ENCODE data around the gene PALLD. TPM values are rescaled to one million over a fixed set of nuclear protein-coding genes. Genes with fewer than 3 reads are reported as not detected.

Gene PALLD
- total and polyA plus RNA-seq, 2 of the 8 experiments (the other 6 are each of a cell fraction or from before 2014, with no cell fraction given) = 10.5 to 25.0 TPM

GRCh38 chr4:168822481-168822880, 325.6 kb downstream of the PALLD start:
- Histone ChIP-seq H3K79me2 (ENCODE audit: control insufficient read depth in 1 of 2, insufficient read depth in 2 of 2, low read length in 2 of 2) (no peaks in the 10 kb centered on the region), H3K9ac (replicated peaks in 1 of 4; ENCODE audit: extremely low read depth in 1 of 4, low read depth in 3 of 4, low read length in 3 of 4) (no peak overlapping the region), H3K23me2 (ENCODE audit: low read depth, low read length) (no peaks in the 10 kb centered on the region), H2BK15ac (ENCODE audit: low read length) (no peak overlapping the region), H4K91ac (replicated peaks; ENCODE audit: insufficient read length, low read length) (no peak overlapping the region), H3K4me1 (replicated peaks in 1 of 4; ENCODE audit: control insufficient read depth in 3 of 4, insufficient read depth in 4 of 4, low read length in 3 of 4) (peaks cover 0 to 3% (median 2%) of the 10 kb centered on the region in 4 experiments; a peak in 3 of 7 replicates), H4K20me1 (replicated peaks in 1 of 2; ENCODE audit: control insufficient read depth in 1 of 2, insufficient read depth in 2 of 2, low read length in 2 of 2) (no peaks in the 10 kb centered on the region), H3K27ac (ENCODE audit: low read depth, low read length) (no peak overlapping the region), H3K4ac (replicated peaks; ENCODE audit: insufficient read length, low read depth, low read length) (no peak overlapping the region), H2AFZ (ENCODE audit: low read length) (no peak overlapping the region), H3K4me3 (ENCODE audit: extremely low read depth in 1 of 4, insufficient read depth in 2 of 4, low read depth in 3 of 4, low read length in 4 of 4) (no peak overlapping the region), H3K36me3 (ENCODE audit: control insufficient read depth in 2 of 4, insufficient read depth in 4 of 4, low read length in 3 of 4) (no peaks in the 10 kb centered on the region), H3K23ac (ENCODE audit: insufficient read length) (no peak overlapping the region), H3K27me3 (replicated peaks in 1 of 4; ENCODE audit: control insufficient read depth in 3 of 4, extremely low read depth in 1 of 4, insufficient read depth in 3 of 4, low read length in 3 of 4) (no peaks in the 10 kb centered on the region; a peak in 1 of 7 replicates), H2BK120ac (replicated peaks; ENCODE audit: low read depth, low read length) (no peak overlapping the region), H2BK5ac (ENCODE audit: low read depth, low read length) (no peak overlapping the region), H4K8ac (ENCODE audit: extremely low read depth, insufficient read depth, low read length) (no peak overlapping the region), H4K5ac (ENCODE audit: insufficient read length, low read depth, low read length) (no peak overlapping the region), H3K4me2 (ENCODE audit: insufficient read depth in 1 of 2, low read depth in 2 of 2, low read length in 2 of 2) (no peak overlapping the region), H3K79me1 (ENCODE audit: low read depth, low read length) (no peaks in the 10 kb centered on the region), H2BK20ac (ENCODE audit: low read length) (no peak overlapping the region), H3K18ac (ENCODE audit: extremely low read depth, low read length) (no peak overlapping the region), H3K14ac (ENCODE audit: insufficient read length) (no peak overlapping the region), H2BK12ac (ENCODE audit: low read depth, low read length) (no peak overlapping the region), H2AK5ac (ENCODE audit: low read depth, low read length) (no peak overlapping the region), H3K9me3 (ENCODE audit: insufficient read depth in 2 of 2, low read depth in 1 of 2, low read length in 1 of 2) (no peaks in the 10 kb centered on the region), H3K56ac (replicated peaks; ENCODE audit: insufficient read length, low read depth, low read length) (no peak overlapping the region)
- DNase-seq (ENCODE audit: low read depth in 1 of 2, low spot score in 2 of 2) (no peak), FAIRE-seq (no peak)
- TF ChIP-seq HDAC2 (IDR thresholded peaks at IDR 0.05; ENCODE audit: borderline replicate concordance in 1 of 2, low read depth in 2 of 2, low read length in 2 of 2) = no peak
- no peak for TF ChIP-seq TCF12 (IDR thresholded peaks at IDR 0.05; ENCODE audit: low read depth, low read length)
- no peak for TF ChIP-seq GTF2F1 (IDR thresholded peaks at IDR 0.05; ENCODE audit: borderline replicate concordance, low read depth, low read length)
- TF ChIP-seq POLR2AphosphoS5 (IDR thresholded peaks at IDR 0.05; ENCODE audit: low read depth, low read length) = no peak
- TF ChIP-seq BRCA1 (IDR thresholded peaks at IDR 0.05; ENCODE audit: low read depth, low read length) = no peak
- no peak for TF ChIP-seq SP2 (IDR thresholded peaks at IDR 0.05; ENCODE audit: low read length)
- TF ChIP-seq RXRA (IDR thresholded peaks at IDR 0.05; ENCODE audit: insufficient read depth, low read depth, low read length) = no peak
- no peak for TF ChIP-seq USF2 (IDR thresholded peaks at IDR 0.05; ENCODE audit: low read length)
- no peak for TF ChIP-seq SP4 (IDR thresholded peaks at IDR 0.05; ENCODE audit: low read length)
- TF ChIP-seq NANOG (IDR thresholded peaks at IDR 0.05; ENCODE audit: insufficient read depth, low read depth, low read length, poor library complexity, severe bottlenecking) = no peak
- TF ChIP-seq ASH2L (IDR thresholded peaks at IDR 0.05; ENCODE audit: low read length) = no peak
- 85% methylated on average over 5 of the region's 5 CpGs; no CpG with 5 or more reads in 1 of the 2 experiments for WGBS, 2 experiments (ENCODE audit: extremely low coverage in 1 of 2, insufficient coverage in 1 of 2, insufficient read length in 1 of 2, insufficient replicate concordance in 2 of 2, low coverage in 1 of 2, low lambda C conversion rate in 2 of 2, missing lambda C conversion rate in 1 of 2)
- CTCF ChIA-PET (ENCODE audit: partially characterized antibody) = interaction anchor here (0.8 to 5.9 kb wide), 9 partner anchors 9 to 237 kb away, joined by 3 to 38 read pairs (median 4); no protein-coding TSS in a partner anchor
- POLR2A ChIA-PET (ENCODE audit: partially characterized antibody) = interaction anchor here (1.3 to 10.0 kb wide), 2 partner anchors 9 kb away, joined by 3 to 127 read pairs; no protein-coding TSS in a partner anchor

Measured in H1 (cell line).